SK-N-SH (cell line): Measurements from ENCODE around the gene LEPROT.

Experiments used
- CTCF ChIP-seq: fragments of 200-600 bp; sonication (generic); IDR thresholded peaks from 2 replicates; pipeline ENCODE4 v1.6.1; 2017; ENCODE audit warnings: antibody characterized with exemption, mild to moderate bottlenecking, moderate library complexity
- FOXM1 ChIP-seq: IDR thresholded peaks from 2 replicates; pipeline ENCODE4 v1.4.0; 2012; ENCODE audit warnings: low read depth, mild to moderate bottlenecking
- GABPA ChIP-seq: IDR thresholded peaks from 2 replicates; pipeline ENCODE4 v1.4.0; 2012; ENCODE audit warnings: low read depth, mild to moderate bottlenecking
- GATA2 ChIP-seq: sonication (generic); formaldehyde crosslinking; IDR thresholded peaks from 2 replicates; pipeline ENCODE4 v1.5.0; 2020; ENCODE audit warnings: mild to moderate bottlenecking, missing genetic modification reagents
- POLR2AphosphoS5 ChIP-seq: IDR thresholded peaks from 2 replicates; pipeline ENCODE4 v1.6.1; 2012; ENCODE audit warnings: low read depth, low read length

- TF ChIP-seq GABPA = no peak
- no peak for TF ChIP-seq POLR2AphosphoS5
- no peak for TF ChIP-seq CTCF
- no peak for TF ChIP-seq GATA2
- TF ChIP-seq FOXM1 = no peak
Measured at GRCh38 chr1:65418522-65419185, 1.8 kb upstream of the LEPROT start.
